HFFc6 (cell line): ENCODE measurements around the gene TNS4. TPM values are rescaled to one million over a fixed set of nuclear protein-coding genes. Genes with fewer than 3 reads are reported as not detected.

Experiments used
- DNase-seq: peaks from one replicate; pipeline ENCODE4 v3.0.0-alpha.2; 2018
- H3K27ac Mint-ChIP-seq: 2 replicates; pipeline ENCODE4 v1.8.0; 2020; ENCODE audit warnings: mild to moderate bottlenecking, mixed read lengths
- H3K27me3 Mint-ChIP-seq: 2 replicates; pipeline ENCODE4 v1.8.0; 2021; ENCODE audit warnings: mild to moderate bottlenecking, moderate library complexity, mixed read lengths; ENCODE audit not compliant: insufficient read depth
- H3K36me3 Mint-ChIP-seq: 2 replicates; pipeline ENCODE4 v1.8.0; 2021; ENCODE audit warnings: low read depth, mixed read lengths
- H3K4me1 Mint-ChIP-seq: 2 replicates; pipeline ENCODE4 v1.8.0; 2020; ENCODE audit warnings: low read depth, mixed read lengths
- H3K4me3 Mint-ChIP-seq: 2 replicates; pipeline ENCODE4 v1.8.0; 2020; ENCODE audit warnings: mild to moderate bottlenecking, moderate library complexity, mixed read lengths
- H3K9me3 Mint-ChIP-seq: 2 replicates; pipeline ENCODE4 v1.8.0; 2020; ENCODE audit warnings: mild to moderate bottlenecking, mixed read lengths
- CTCF ChIP-seq: fragments of 200-600 bp; sonication (generic); IDR thresholded peaks from 2 replicates; pipeline ENCODE4 v1.5.0; 2021; ENCODE audit warnings: antibody characterized with exemption, mild to moderate bottlenecking
- total RNA-seq, 6 experiments: library from RNA; stranded (reverse); fragmentation: NEBNext Ultra II Directional; extraction: Animal tissue kit (Norgen Biotek cat#: 25700); gene quantifications; 2 replicates in 1 of 6; 3 replicates in 5 of 6; pipeline ENCODE4 v1.2.3, GENCODE V29; 2021

The TNS4 gene
- total RNA-seq, 6 experiments from 2014 or later = 0.17 TPM; not detected in 5

GRCh38 chr17:40443196-40443987, 58.0 kb downstream of the TNS4 start, which contains the start of gene IGFBP4:
Gene IGFBP4 (plus strand): TSS chr17:40443450. CDS start chr17:40443736, 286 bp downstream.
- peaks cover 4% of the 10 kb centered on the region for H3K27me3 Mint-ChIP-seq
- peak; percentile 65 for DNase-seq
- H3K4me3 Mint-ChIP-seq = peak within 1 kb of the TSS; percentile 96
- peak; percentile 59 for TF ChIP-seq CTCF
- H3K9me3 Mint-ChIP-seq = no peaks in the 10 kb centered on the region
- H3K4me1 Mint-ChIP-seq = peaks cover 38% of the 10 kb centered on the region
- peaks cover 20% of the 10 kb centered on the region for H3K36me3 Mint-ChIP-seq
- H3K27ac Mint-ChIP-seq = peak within 1 kb of the TSS; percentile 92

GRCh38 chr17:40442392-40443195, 58.8 kb downstream of the TNS4 start:
- H3K27me3 Mint-ChIP-seq = peaks cover 4% of the 10 kb centered on the region
- H3K9me3 Mint-ChIP-seq = no peaks in the 10 kb centered on the region
- peak overlapping the region; percentile 75 for H3K4me3 Mint-ChIP-seq
- H3K36me3 Mint-ChIP-seq = peaks cover 18% of the 10 kb centered on the region
- H3K27ac Mint-ChIP-seq = peak overlapping the region; percentile 67
- H3K4me1 Mint-ChIP-seq = peaks cover 31% of the 10 kb centered on the region
- 0 out of 2 replicates have a peak, but pooled peaks have one; percentile 34 for TF ChIP-seq CTCF
- no peak for DNase-seq

GRCh38 chr17:40440166-40440565, 61.3 kb downstream of the TNS4 start:
- no peak for TF ChIP-seq CTCF
- peaks cover 4% of the 10 kb centered on the region for H3K27me3 Mint-ChIP-seq
- H3K27ac Mint-ChIP-seq = no peak overlapping the region
- no peak for DNase-seq
- no peak overlapping the region for H3K4me3 Mint-ChIP-seq
- peaks cover 5% of the 10 kb centered on the region for H3K36me3 Mint-ChIP-seq
- H3K4me1 Mint-ChIP-seq = peaks cover 24% of the 10 kb centered on the region
- no peaks in the 10 kb centered on the region for H3K9me3 Mint-ChIP-seq

- no peaks in the 10 kb centered on the region for H3K27me3 Mint-ChIP-seq
- H3K9me3 Mint-ChIP-seq = no peaks in the 10 kb centered on the region
- H3K4me1 Mint-ChIP-seq = peaks cover 24% of the 10 kb centered on the region
These were observed 64.2 kb downstream of the TNS4 start for GRCh38 chr17:40437095-40437732.

More at GRCh38 chr17:40437095-40437732, 64.2 kb downstream of the TNS4 start:
- Mint-ChIP-seq H3K36me3 (no peaks in the 10 kb centered on the region), H3K27ac (no peak overlapping the region), H3K4me3 (no peak overlapping the region)
- DNase-seq = no peak
- TF ChIP-seq CTCF = no peak
